HG02678 (cell line): ENCODE results near the gene DRAXIN.

Experiments
- ATAC-seq: cut with Tn5 transposase; IDR thresholded peaks from one replicate; pipeline ENCODE4 v1.9.1; 2021; ENCODE audit warnings: mild to moderate bottlenecking, moderate library complexity; ENCODE audit not compliant: unreplicated experiment

DRAXIN gene

GRCh38 chr1:11707621-11708276 is 16.2 kb downstream of the DRAXIN start:
- no peak for ATAC-seq

- ATAC-seq: no peak
Measured at GRCh38 chr1:11708554-11709350, 17.2 kb downstream of the DRAXIN start.

GRCh38 chr1:11711490-11711889 is 20.0 kb downstream of the DRAXIN start:
- ATAC-seq: no peak

- no peak for ATAC-seq
Measured at GRCh38 chr1:11712285-11712684, 20.8 kb downstream of the DRAXIN start.

GRCh38 chr1:11713095-11713494 is 21.6 kb downstream of the DRAXIN start:
- no peak for ATAC-seq

GRCh38 chr1:11714831-11715575 is 23.5 kb downstream of the DRAXIN start:
- no peak for ATAC-seq

- peak; percentile 55 for ATAC-seq
Measured at GRCh38 chr1:11719313-11720032, 28.0 kb downstream of the DRAXIN start.

GRCh38 chr1:11720033-11720376 is 28.5 kb downstream of the DRAXIN start:
- peak; percentile 10 for ATAC-seq

- no peak for ATAC-seq
Measured at GRCh38 chr1:11720525-11720924, 29.0 kb downstream of the DRAXIN start.

GRCh38 chr1:11721311-11721710 is 29.8 kb downstream of the DRAXIN start:
- no peak for ATAC-seq

- no peak for ATAC-seq
Measured at GRCh38 chr1:11722538-11722937, 31.0 kb downstream of the DRAXIN start.

- no peak for ATAC-seq
Measured at GRCh38 chr1:11725616-11726015, 34.1 kb downstream of the DRAXIN start.

GRCh38 chr1:11727119-11727518 is 35.6 kb downstream of the DRAXIN start:
- ATAC-seq: no peak

- no peak for ATAC-seq
Measured at GRCh38 chr1:11728126-11728806, 36.8 kb downstream of the DRAXIN start.

- ATAC-seq: no peak
Measured at GRCh38 chr1:11729155-11729497, 37.6 kb downstream of the DRAXIN start.

- ATAC-seq: no peak
Measured at GRCh38 chr1:11729498-11730428, 38.3 kb downstream of the DRAXIN start.

GRCh38 chr1:11730429-11730891 is 39.0 kb downstream of the DRAXIN start:
- ATAC-seq: peak; percentile 52

GRCh38 chr1:11731691-11732283 is 40.3 kb downstream of the DRAXIN start:
- no peak for ATAC-seq

- no peak for ATAC-seq
Measured at GRCh38 chr1:11733306-11733705, 41.8 kb downstream of the DRAXIN start.
